ENCODE measurements around the gene MYO16. TPM values are rescaled to one million over a fixed set of nuclear protein-coding genes. Genes with fewer than 3 reads are reported as not detected.
"Not testable (repeated sequence)": the region's sequence is repeated elsewhere in the genome, so short reads cannot be mapped to it uniquely, and the experiment has no call there.

MYO16 gene
- total RNA-seq, 1 experiment from 2014 or later = 0.15 TPM

- H3K27me3 ChIP-seq (ENCODE audit: low read length) = no peaks in the 10 kb centered on the region
These were observed 147.2 kb downstream of the MYO16 start for GRCh38 chr13:108776650-108777049.

GRCh38 chr13:108777421-108778420 is 148.3 kb downstream of the MYO16 start:
- Histone ChIP-seq H4K20me1 (ENCODE audit: insufficient read depth, low read depth, low read length) (no peaks in the 10 kb centered on the region), H3K9me2 (replicated peaks; ENCODE audit: insufficient read depth, low read length) (no peaks in the 10 kb centered on the region), H3K4me3 (ENCODE audit: low read length) (no peak overlapping the region), H3K36me3 (ENCODE audit: insufficient read depth, low read length) (no peaks in the 10 kb centered on the region), H3K9me3 (ENCODE audit: low read length) (no peaks in the 10 kb centered on the region), H3K27me3 (ENCODE audit: low read length) (no peaks in the 10 kb centered on the region), H3K27ac (ENCODE audit: low read length) (no peak overlapping the region), H3K79me2 (ENCODE audit: low read length) (no peaks in the 10 kb centered on the region), H3K9ac (ENCODE audit: low read length) (no peak overlapping the region), H3K4me2 (ENCODE audit: low read depth, low read length, poor library complexity, severe bottlenecking) (no peak overlapping the region), H3K4me1 (ENCODE audit: low read length) (no peaks in the 10 kb centered on the region), H2AFZ (ENCODE audit: low read length) (no peak overlapping the region)
- DNase-seq = no peak

More at GRCh38 chr13:108776650-108777049, 147.2 kb downstream of the MYO16 start:
- H3K79me2 ChIP-seq (ENCODE audit: low read length) = no peaks in the 10 kb centered on the region
- no peaks in the 10 kb centered on the region for H3K36me3 ChIP-seq (ENCODE audit: insufficient read depth, low read length)
- no peak overlapping the region for H3K4me3 ChIP-seq (ENCODE audit: low read length)
- no peaks in the 10 kb centered on the region for H3K4me1 ChIP-seq (ENCODE audit: low read length)
- no peak overlapping the region for H3K9ac ChIP-seq (ENCODE audit: low read length)
- H3K9me2 ChIP-seq (replicated peaks; ENCODE audit: insufficient read depth, low read length) = no peaks in the 10 kb centered on the region
- no peak overlapping the region for H2AFZ ChIP-seq (ENCODE audit: low read length)
- no peaks in the 10 kb centered on the region for H4K20me1 ChIP-seq (ENCODE audit: insufficient read depth, low read depth, low read length)
- H3K27ac ChIP-seq (ENCODE audit: low read length) = no peak overlapping the region
- H3K9me3 ChIP-seq (ENCODE audit: low read length) = no peaks in the 10 kb centered on the region
- DNase-seq = no peak
- H3K4me2 ChIP-seq (ENCODE audit: low read depth, low read length, poor library complexity, severe bottlenecking) = no peak overlapping the region

GRCh38 chr13:108779308-108779707 is 149.9 kb downstream of the MYO16 start:
- H3K4me3 ChIP-seq (ENCODE audit: low read length) = no peak overlapping the region
- H3K4me1 ChIP-seq (ENCODE audit: low read length) = no peaks in the 10 kb centered on the region
- no peak for DNase-seq
- no peak overlapping the region for H3K27ac ChIP-seq (ENCODE audit: low read length)
- no peak overlapping the region for H3K4me2 ChIP-seq (ENCODE audit: low read depth, low read length, poor library complexity, severe bottlenecking)
- H3K9me3 ChIP-seq (ENCODE audit: low read length) = no peaks in the 10 kb centered on the region
- H3K9ac ChIP-seq (ENCODE audit: low read length) = no peak overlapping the region
- no peaks in the 10 kb centered on the region for H3K36me3 ChIP-seq (ENCODE audit: insufficient read depth, low read length)
- no peaks in the 10 kb centered on the region for H3K79me2 ChIP-seq (ENCODE audit: low read length)
- H3K27me3 ChIP-seq (ENCODE audit: low read length) = no peaks in the 10 kb centered on the region
- H2AFZ ChIP-seq (ENCODE audit: low read length) = no peak overlapping the region
- H4K20me1 ChIP-seq (ENCODE audit: insufficient read depth, low read depth, low read length) = no peaks in the 10 kb centered on the region
- no peaks in the 10 kb centered on the region for H3K9me2 ChIP-seq (replicated peaks; ENCODE audit: insufficient read depth, low read length)

- no peak overlapping the region for H3K4me2 ChIP-seq (ENCODE audit: low read depth, low read length, poor library complexity, severe bottlenecking)
- no peaks in the 10 kb centered on the region for H3K9me3 ChIP-seq (ENCODE audit: low read length)
- no peak overlapping the region for H3K4me3 ChIP-seq (ENCODE audit: low read length)
- no peaks in the 10 kb centered on the region for H3K9me2 ChIP-seq (replicated peaks; ENCODE audit: insufficient read depth, low read length)
- no peak overlapping the region for H3K27ac ChIP-seq (ENCODE audit: low read length)
- no peaks in the 10 kb centered on the region for H3K79me2 ChIP-seq (ENCODE audit: low read length)
- no peaks in the 10 kb centered on the region for H3K27me3 ChIP-seq (ENCODE audit: low read length)
- H3K4me1 ChIP-seq (ENCODE audit: low read length) = no peaks in the 10 kb centered on the region
- H4K20me1 ChIP-seq (ENCODE audit: insufficient read depth, low read depth, low read length) = no peaks in the 10 kb centered on the region
- H3K36me3 ChIP-seq (ENCODE audit: insufficient read depth, low read length) = no peaks in the 10 kb centered on the region
- H2AFZ ChIP-seq (ENCODE audit: low read length) = no peak overlapping the region
- DNase-seq = no peak
- no peak overlapping the region for H3K9ac ChIP-seq (ENCODE audit: low read length)
These were observed 151.3 kb downstream of the MYO16 start for GRCh38 chr13:108780706-108781105.

GRCh38 chr13:108781312-108781711 is 151.9 kb downstream of the MYO16 start:
- Histone ChIP-seq H3K4me2 (ENCODE audit: low read depth, low read length, poor library complexity, severe bottlenecking) (no peak overlapping the region), H4K20me1 (ENCODE audit: insufficient read depth, low read depth, low read length) (no peaks in the 10 kb centered on the region), H3K9me3 (ENCODE audit: low read length) (no peaks in the 10 kb centered on the region), H3K79me2 (ENCODE audit: low read length) (no peaks in the 10 kb centered on the region), H3K27ac (ENCODE audit: low read length) (no peak overlapping the region), H3K9me2 (replicated peaks; ENCODE audit: insufficient read depth, low read length) (no peaks in the 10 kb centered on the region), H3K9ac (ENCODE audit: low read length) (no peak overlapping the region), H3K27me3 (ENCODE audit: low read length) (no peaks in the 10 kb centered on the region), H3K36me3 (ENCODE audit: insufficient read depth, low read length) (no peaks in the 10 kb centered on the region), H3K4me1 (ENCODE audit: low read length) (no peaks in the 10 kb centered on the region), H2AFZ (ENCODE audit: low read length) (no peak overlapping the region), H3K4me3 (ENCODE audit: low read length) (no peak overlapping the region)
- DNase-seq = no peak

GRCh38 chr13:108782480-108782879 is 153.1 kb downstream of the MYO16 start:
- not testable (repeated sequence) for H3K36me3 ChIP-seq (ENCODE audit: insufficient read depth, low read length); H3K9ac ChIP-seq (ENCODE audit: low read length); H3K9me3 ChIP-seq (ENCODE audit: low read length); H3K9me2 ChIP-seq (replicated peaks; ENCODE audit: insufficient read depth, low read length); H3K4me2 ChIP-seq (ENCODE audit: low read depth, low read length, poor library complexity, severe bottlenecking); H3K79me2 ChIP-seq (ENCODE audit: low read length); H2AFZ ChIP-seq (ENCODE audit: low read length); H3K4me1 ChIP-seq (ENCODE audit: low read length); H4K20me1 ChIP-seq (ENCODE audit: insufficient read depth, low read depth, low read length); H3K4me3 ChIP-seq (ENCODE audit: low read length); DNase-seq; H3K27ac ChIP-seq (ENCODE audit: low read length); H3K27me3 ChIP-seq (ENCODE audit: low read length)

- H3K9me2 ChIP-seq (replicated peaks; ENCODE audit: insufficient read depth, low read length) = no peaks in the 10 kb centered on the region
- no peak overlapping the region for H3K4me2 ChIP-seq (ENCODE audit: low read depth, low read length, poor library complexity, severe bottlenecking)
- no peaks in the 10 kb centered on the region for H3K9me3 ChIP-seq (ENCODE audit: low read length)
- H3K4me1 ChIP-seq (ENCODE audit: low read length) = no peaks in the 10 kb centered on the region
- H3K79me2 ChIP-seq (ENCODE audit: low read length) = no peaks in the 10 kb centered on the region
- no peak for DNase-seq
- H3K36me3 ChIP-seq (ENCODE audit: insufficient read depth, low read length) = no peaks in the 10 kb centered on the region
- H3K9ac ChIP-seq (ENCODE audit: low read length) = no peak overlapping the region
- H3K27ac ChIP-seq (ENCODE audit: low read length) = no peak overlapping the region
- no peak overlapping the region for H2AFZ ChIP-seq (ENCODE audit: low read length)
- no peaks in the 10 kb centered on the region for H3K27me3 ChIP-seq (ENCODE audit: low read length)
- H4K20me1 ChIP-seq (ENCODE audit: insufficient read depth, low read depth, low read length) = no peaks in the 10 kb centered on the region
- H3K4me3 ChIP-seq (ENCODE audit: low read length) = no peak overlapping the region
These were observed 156.4 kb downstream of the MYO16 start for GRCh38 chr13:108785844-108786243.

GRCh38 chr13:108786456-108787200 is 157.2 kb downstream of the MYO16 start:
- no peaks in the 10 kb centered on the region for H3K27me3 ChIP-seq (ENCODE audit: low read length)
- no peak overlapping the region for H2AFZ ChIP-seq (ENCODE audit: low read length)
- H3K4me1 ChIP-seq (ENCODE audit: low read length) = no peaks in the 10 kb centered on the region
- no peak overlapping the region for H3K9ac ChIP-seq (ENCODE audit: low read length)
- H3K4me3 ChIP-seq (ENCODE audit: low read length) = no peak overlapping the region
- no peaks in the 10 kb centered on the region for H3K9me3 ChIP-seq (ENCODE audit: low read length)
- no peak overlapping the region for H3K27ac ChIP-seq (ENCODE audit: low read length)
- no peak for DNase-seq
- H3K79me2 ChIP-seq (ENCODE audit: low read length) = no peaks in the 10 kb centered on the region
- no peaks in the 10 kb centered on the region for H3K36me3 ChIP-seq (ENCODE audit: insufficient read depth, low read length)
- no peaks in the 10 kb centered on the region for H4K20me1 ChIP-seq (ENCODE audit: insufficient read depth, low read depth, low read length)
- H3K9me2 ChIP-seq (replicated peaks; ENCODE audit: insufficient read depth, low read length) = no peaks in the 10 kb centered on the region
- no peak overlapping the region for H3K4me2 ChIP-seq (ENCODE audit: low read depth, low read length, poor library complexity, severe bottlenecking)

Data from Karpas-422 (cell line).